ENCODE data around the gene DNAH1.

DNA sequence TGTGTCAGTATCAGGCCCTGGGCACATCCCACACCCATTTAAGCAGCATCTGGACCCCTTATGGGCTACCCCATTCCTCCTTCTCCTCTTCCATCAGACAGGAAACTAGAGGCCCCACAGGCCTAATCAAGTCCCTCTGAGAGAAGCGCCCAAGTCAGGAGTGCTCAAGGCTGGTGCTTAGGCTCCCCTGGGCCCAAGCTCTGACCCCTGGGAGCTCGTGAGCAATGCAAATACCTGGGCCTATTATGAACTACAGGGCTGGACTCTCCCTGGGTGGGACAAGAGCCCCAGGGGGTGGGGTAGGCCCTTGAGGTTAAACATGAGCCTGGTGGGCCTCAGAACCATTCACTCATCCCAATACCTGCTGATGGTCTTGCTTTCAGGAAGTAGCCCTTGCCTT lies 71.4 kb downstream of the DNAH1 start:
- TF ChIP-seq, protein P1, sequence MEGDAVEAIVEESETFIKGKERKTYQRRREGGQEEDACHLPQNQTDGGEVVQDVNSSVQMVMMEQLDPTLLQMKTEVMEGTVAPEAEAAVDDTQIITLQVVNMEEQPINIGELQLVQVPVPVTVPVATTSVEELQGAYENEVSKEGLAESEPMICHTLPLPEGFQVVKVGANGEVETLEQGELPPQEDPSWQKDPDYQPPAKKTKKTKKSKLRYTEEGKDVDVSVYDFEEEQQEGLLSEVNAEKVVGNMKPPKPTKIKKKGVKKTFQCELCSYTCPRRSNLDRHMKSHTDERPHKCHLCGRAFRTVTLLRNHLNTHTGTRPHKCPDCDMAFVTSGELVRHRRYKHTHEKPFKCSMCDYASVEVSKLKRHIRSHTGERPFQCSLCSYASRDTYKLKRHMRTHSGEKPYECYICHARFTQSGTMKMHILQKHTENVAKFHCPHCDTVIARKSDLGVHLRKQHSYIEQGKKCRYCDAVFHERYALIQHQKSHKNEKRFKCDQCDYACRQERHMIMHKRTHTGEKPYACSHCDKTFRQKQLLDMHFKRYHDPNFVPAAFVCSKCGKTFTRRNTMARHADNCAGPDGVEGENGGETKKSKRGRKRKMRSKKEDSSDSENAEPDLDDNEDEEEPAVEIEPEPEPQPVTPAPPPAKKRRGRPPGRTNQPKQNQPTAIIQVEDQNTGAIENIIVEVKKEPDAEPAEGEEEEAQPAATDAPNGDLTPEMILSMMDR (conservative IDR thresholded peaks at IDR 0.05; ENCODE audit: low read depth in 2 of 2) = no peak
- TF ChIP-seq EZH2 (IDR thresholded peaks at IDR 0.05; ENCODE audit: low read depth, unreplicated experiment) (no peak), EZH2phosphoT487 (IDR thresholded peaks at IDR 0.05; ENCODE audit: unreplicated experiment) (no peak), NANOG (IDR thresholded peaks at IDR 0.05; ENCODE audit: borderline replicate concordance) (no peak), POLR2AphosphoS5 (IDR thresholded peaks at IDR 0.05; ENCODE audit: low read depth) (no peak)
- TF ChIP-seq, protein P2, sequence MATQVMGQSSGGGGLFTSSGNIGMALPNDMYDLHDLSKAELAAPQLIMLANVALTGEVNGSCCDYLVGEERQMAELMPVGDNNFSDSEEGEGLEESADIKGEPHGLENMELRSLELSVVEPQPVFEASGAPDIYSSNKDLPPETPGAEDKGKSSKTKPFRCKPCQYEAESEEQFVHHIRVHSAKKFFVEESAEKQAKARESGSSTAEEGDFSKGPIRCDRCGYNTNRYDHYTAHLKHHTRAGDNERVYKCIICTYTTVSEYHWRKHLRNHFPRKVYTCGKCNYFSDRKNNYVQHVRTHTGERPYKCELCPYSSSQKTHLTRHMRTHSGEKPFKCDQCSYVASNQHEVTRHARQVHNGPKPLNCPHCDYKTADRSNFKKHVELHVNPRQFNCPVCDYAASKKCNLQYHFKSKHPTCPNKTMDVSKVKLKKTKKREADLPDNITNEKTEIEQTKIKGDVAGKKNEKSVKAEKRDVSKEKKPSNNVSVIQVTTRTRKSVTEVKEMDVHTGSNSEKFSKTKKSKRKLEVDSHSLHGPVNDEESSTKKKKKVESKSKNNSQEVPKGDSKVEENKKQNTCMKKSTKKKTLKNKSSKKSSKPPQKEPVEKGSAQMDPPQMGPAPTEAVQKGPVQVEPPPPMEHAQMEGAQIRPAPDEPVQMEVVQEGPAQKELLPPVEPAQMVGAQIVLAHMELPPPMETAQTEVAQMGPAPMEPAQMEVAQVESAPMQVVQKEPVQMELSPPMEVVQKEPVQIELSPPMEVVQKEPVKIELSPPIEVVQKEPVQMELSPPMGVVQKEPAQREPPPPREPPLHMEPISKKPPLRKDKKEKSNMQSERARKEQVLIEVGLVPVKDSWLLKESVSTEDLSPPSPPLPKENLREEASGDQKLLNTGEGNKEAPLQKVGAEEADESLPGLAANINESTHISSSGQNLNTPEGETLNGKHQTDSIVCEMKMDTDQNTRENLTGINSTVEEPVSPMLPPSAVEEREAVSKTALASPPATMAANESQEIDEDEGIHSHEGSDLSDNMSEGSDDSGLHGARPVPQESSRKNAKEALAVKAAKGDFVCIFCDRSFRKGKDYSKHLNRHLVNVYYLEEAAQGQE (IDR thresholded peaks at IDR 0.05; ENCODE audit: unreplicated experiment) = no peak

Data from GM23338 (cell line).